Motor neuron (in vitro differentiated cells): ENCODE measurements around the gene INO80. TPM values are rescaled to one million over a fixed set of nuclear protein-coding genes. Genes with fewer than 3 reads are reported as not detected.

Experiments used
- ATAC-seq, 8 experiments: fragments of 200-7000 bp; cut with Tn5 transposase; replicated peaks in 6 of 8; 2 replicates each; pipeline ENCODE4 v1.8.0; 2021; ENCODE audit warnings: mild to moderate bottlenecking in 8 of 8, moderate library complexity in 8 of 8
- H3K27ac ChIP-seq, 2 donors: fragments of 250-450 bp; sonication (Bioruptor Pico); 2 replicates each; pipeline ENCODE4 v1.9.0; 2021; ENCODE audit warnings: antibody characterized with exemption in 2 of 2, mild to moderate bottlenecking in 2 of 2, moderate library complexity in 1 of 2
- H3K4me1 ChIP-seq, 2 donors: fragments of 250-450 bp; sonication (Bioruptor Pico); replicated peaks in 1 of 2; 2 replicates each; pipeline ENCODE4 v1.6.1; 2021; ENCODE audit warnings: antibody characterized with exemption in 2 of 2, mild to moderate bottlenecking in 2 of 2, moderate library complexity in 1 of 2
- H3K4me3 ChIP-seq, 5 donors: fragments of 250-450 bp; sonication (Bioruptor Pico); 2 replicates each; pipeline ENCODE4 v1.9.0; 2021; ENCODE audit warnings: antibody characterized with exemption in 5 of 5, mild to moderate bottlenecking in 5 of 5, moderate library complexity in 4 of 5
- WGBS, 10 experiments: fragments of 450-650 bp; shearing (Covaris generic); methylation state at CpG; one replicate each; pipeline ENCODE4 v1.0.0; 2022; 5-methylcytosine and 5-hydroxymethylcytosine counted together
- in situ Hi-C, 9 experiments: fragments of 400-800 bp; cut with MboI; loops; one replicate each; pipeline ENCODE4 v1.15.0; 2021; ENCODE audit warnings: low sequenced_read_pairs in 9 of 9, low pct_unique_long_range_greater_than_20kb in 2 of 9; ENCODE audit not compliant: unreplicated experiment in 9 of 9
- total RNA-seq, 8 experiments: library from RNA; unstranded; fragments of 300-600 nt; gene quantifications; 2 replicates each; pipeline versions ENCODE4 v1.2.3 to v1.2.4, GENCODE V29; 2022

INO80 gene
- total RNA-seq, 8 experiments from 2014 or later = 8.0 to 25.8 (median 11.9) TPM

DNA sequence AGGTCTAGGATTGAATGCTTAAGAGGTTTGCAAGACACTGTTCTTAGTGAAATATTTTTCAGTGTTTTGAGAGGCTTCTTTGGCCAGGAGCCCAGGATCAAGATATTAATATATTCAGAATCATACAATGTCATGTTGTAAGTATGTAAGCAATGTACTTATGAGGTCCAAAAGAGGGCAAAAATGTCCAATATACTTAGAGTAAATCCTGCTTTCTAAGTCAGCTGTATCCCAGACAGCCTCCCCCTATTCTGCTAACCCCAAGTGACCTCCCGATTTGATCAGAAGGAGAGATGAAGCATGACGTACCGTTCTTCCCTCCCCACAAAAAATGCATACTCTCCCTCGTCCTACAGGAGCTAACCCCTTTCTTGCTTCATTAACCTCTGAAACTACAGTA, 91.9 kb downstream of the INO80 start:
- no peak for ATAC-seq

DNA sequence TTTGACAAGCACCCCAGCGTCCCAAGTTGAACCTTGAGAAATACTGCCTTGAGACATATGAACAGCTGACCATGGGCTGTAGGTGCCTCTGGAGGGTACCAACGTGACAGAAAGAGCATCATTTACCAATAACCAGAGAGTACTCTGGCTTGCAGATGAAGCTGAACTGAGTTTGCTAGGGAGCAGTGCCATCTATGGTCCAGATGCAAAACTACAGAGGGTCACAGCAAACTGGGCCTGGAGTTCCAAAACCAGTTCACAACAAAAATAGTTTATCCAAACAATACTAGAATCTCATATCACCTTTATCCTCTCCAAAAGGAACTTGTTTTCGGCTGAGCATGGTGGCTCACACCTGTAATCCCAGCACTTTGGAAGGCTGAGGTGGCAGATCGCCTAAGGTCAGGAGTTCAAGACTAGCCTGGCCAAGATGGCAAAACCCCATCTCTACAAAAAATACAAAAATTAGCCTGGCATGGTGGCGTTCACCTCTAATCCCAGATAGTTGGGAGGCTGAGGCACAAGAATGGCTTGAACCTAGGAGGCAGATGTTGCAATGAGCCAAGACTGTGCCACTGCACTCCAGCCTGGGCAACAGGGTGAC, 93.5 kb downstream of the INO80 start:
- ATAC-seq = peak; percentile 48 to 86 (median 72)
- 11 to 100% (median 50%) methylated on average over 1 to 4 of the region's 5 CpGs for WGBS, 10 experiments
- no peaks in the 10 kb centered on the region for H3K4me1 ChIP-seq

More for the DNA sequence above, 91.9 kb downstream of the INO80 start:
- Histone ChIP-seq H3K27ac (no peak overlapping the region), H3K4me3 (no peak overlapping the region), H3K4me1 (no peaks in the 10 kb centered on the region)
- 0 to 83% (median 74%) methylated on average over 1 to 4 of the region's 4 CpGs; no CpG with 5 or more reads in 4 of the 10 experiments for WGBS, 10 experiments
- in situ Hi-C loops = loop anchor here in 3 of 9 experiments (10.0 to 25.0 kb wide), 2 partner anchors 112 to 119 kb away; no protein-coding TSS in a partner anchor

GRCh38 chr15:41020829-41021228, 95.3 kb downstream of the INO80 start:
- Histone ChIP-seq H3K4me3 (no peak overlapping the region), H3K27ac (no peak overlapping the region), H3K4me1 (no peaks in the 10 kb centered on the region)
- ATAC-seq = no peak
- 86 to 100% (median 95%) methylated on average over 2 to 6 of the region's 6 CpGs; no CpG with 5 or more reads in 3 of the 10 experiments for WGBS, 10 experiments
- in situ Hi-C loops = loop anchor here in 3 of 9 experiments (10.0 to 25.0 kb wide), 2 partner anchors 109 to 116 kb away; no protein-coding TSS in a partner anchor

More for the DNA sequence above, 93.5 kb downstream of the INO80 start:
- in situ Hi-C loops = loop anchor here in 3 of 9 experiments (10.0 to 25.0 kb wide), 2 partner anchors 110 to 118 kb away; no protein-coding TSS in a partner anchor
- Histone ChIP-seq H3K27ac (no peak overlapping the region), H3K4me3 (no peak overlapping the region)

GRCh38 chr15:41020311-41020710, 95.8 kb downstream of the INO80 start:
- in situ Hi-C loops = loop anchor here in 3 of 9 experiments (10.0 to 25.0 kb wide), 2 partner anchors 108 to 116 kb away; no protein-coding TSS in a partner anchor
- Histone ChIP-seq H3K4me1 (no peaks in the 10 kb centered on the region), H3K27ac (no peak overlapping the region), H3K4me3 (no peak overlapping the region)
- ATAC-seq = no peak
- 60 to 94% (median 83%) methylated on average over 1 to 4 of the region's 4 CpGs; no CpG with 5 or more reads in 2 of the 10 experiments for WGBS, 10 experiments

DNA sequence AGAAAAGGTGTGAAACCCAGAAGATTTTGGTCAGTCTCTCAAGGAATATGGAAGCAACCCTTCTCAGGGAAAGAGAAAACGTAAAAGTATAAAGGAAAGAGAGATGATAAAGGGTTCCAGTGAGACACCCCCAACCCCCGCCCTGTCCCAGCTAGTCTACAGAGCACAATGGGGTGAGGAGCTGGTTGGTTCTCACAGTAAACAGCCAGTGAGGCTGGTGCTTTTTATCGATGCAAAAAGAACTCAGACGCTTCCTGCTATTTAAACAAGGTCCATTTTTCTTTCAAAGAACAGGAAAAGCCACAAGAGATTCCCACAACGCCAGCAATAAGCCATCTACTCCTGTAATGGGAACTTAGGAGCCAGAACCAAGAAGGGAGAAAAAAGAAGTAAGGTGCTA, 96.9 kb downstream of the INO80 start:
- 50 to 80% (median 62%) methylated on average over 1 to 5 of the region's 5 CpGs; no CpG with 5 or more reads in 1 of the 10 experiments for WGBS, 10 experiments
- Histone ChIP-seq H3K27ac (no peak overlapping the region), H3K4me3 (no peak overlapping the region), H3K4me1 (no peaks in the 10 kb centered on the region)
- ATAC-seq = no peak
- in situ Hi-C loops = loop anchor here in 1 of 9 experiments (25.0 kb wide), 1 partner anchor 107 kb away; no protein-coding TSS in a partner anchor

GRCh38 chr15:41018534-41018933, 97.5 kb downstream of the INO80 start:
- ATAC-seq = peak in 2 of 8 experiments; percentile 19 to 34
- WGBS, 10 experiments = 80 to 100% (median 83%) methylated on average over 1 of the region's 1 CpG; no CpG with 5 or more reads in 4 of the 10 experiments
- in situ Hi-C loops = loop anchor here in 1 of 9 experiments (25.0 kb wide), 1 partner anchor 106 kb away; no protein-coding TSS in a partner anchor

GRCh38 chr15:41017066-41017735, 98.9 kb downstream of the INO80 start:
- in situ Hi-C loops = loop anchor here in 1 of 9 experiments (25.0 kb wide), 1 partner anchor 105 kb away; no protein-coding TSS in a partner anchor
- WGBS, 10 experiments = 0 to 100% (median 67%) methylated on average over 1 to 2 of the region's 2 CpGs; no CpG with 5 or more reads in 3 of the 10 experiments
- ATAC-seq = no peak
- Histone ChIP-seq H3K4me1 (no peaks in the 10 kb centered on the region), H3K4me3 (no peak overlapping the region), H3K27ac (no peak overlapping the region)

More at GRCh38 chr15:41018534-41018933, 97.5 kb downstream of the INO80 start:
- Histone ChIP-seq H3K4me1 (no peaks in the 10 kb centered on the region), H3K27ac (no peak overlapping the region), H3K4me3 (no peak overlapping the region)

DNA sequence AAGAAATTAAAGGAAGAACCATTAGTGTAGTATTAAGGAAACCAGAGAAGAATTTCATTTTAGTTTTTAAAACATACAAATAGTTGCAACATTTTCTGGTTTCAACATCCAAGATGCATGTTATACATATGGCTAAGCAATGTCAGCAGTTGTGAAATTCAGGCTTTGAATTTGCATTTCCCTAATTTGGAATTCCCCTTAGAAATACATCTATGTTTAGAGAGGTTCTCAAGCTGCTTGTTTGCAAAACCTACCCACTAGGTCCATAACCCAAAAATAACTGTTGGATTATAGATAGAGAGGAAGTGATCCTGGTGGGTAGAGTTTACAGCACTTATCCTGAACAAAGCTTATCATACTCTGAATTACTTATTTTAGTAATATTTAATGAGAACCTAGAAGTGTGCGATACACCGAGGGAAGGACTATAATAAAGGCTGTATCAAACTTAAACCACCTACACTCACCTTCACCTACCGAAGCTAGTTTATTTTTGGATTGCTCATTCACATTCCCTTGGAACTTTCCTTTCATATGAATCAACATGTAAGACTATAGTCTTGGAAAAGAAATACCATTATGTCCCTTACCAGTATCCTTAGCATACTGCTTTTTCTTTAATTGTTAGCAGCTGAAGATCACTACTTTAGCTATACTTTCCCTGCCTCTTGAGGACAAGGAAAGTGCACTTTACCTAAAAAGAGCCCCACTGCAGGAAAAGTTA, 102.2 kb downstream of the INO80 start:
- H3K27ac ChIP-seq = no peak overlapping the region
- WGBS, 10 experiments = 67 to 100% (median 90%) methylated on average over 1 to 3 of the region's 3 CpGs; no CpG with 5 or more reads in 3 of the 10 experiments
- peak in 3 of 8 experiments; percentile 75 to 91 (median 86) for ATAC-seq
- H3K4me1 ChIP-seq = no peaks in the 10 kb centered on the region
- no peak overlapping the region for H3K4me3 ChIP-seq
- in situ Hi-C loops = loop anchor here in 1 of 9 experiments (25.0 kb wide), 1 partner anchor 102 kb away; no protein-coding TSS in a partner anchor

DNA sequence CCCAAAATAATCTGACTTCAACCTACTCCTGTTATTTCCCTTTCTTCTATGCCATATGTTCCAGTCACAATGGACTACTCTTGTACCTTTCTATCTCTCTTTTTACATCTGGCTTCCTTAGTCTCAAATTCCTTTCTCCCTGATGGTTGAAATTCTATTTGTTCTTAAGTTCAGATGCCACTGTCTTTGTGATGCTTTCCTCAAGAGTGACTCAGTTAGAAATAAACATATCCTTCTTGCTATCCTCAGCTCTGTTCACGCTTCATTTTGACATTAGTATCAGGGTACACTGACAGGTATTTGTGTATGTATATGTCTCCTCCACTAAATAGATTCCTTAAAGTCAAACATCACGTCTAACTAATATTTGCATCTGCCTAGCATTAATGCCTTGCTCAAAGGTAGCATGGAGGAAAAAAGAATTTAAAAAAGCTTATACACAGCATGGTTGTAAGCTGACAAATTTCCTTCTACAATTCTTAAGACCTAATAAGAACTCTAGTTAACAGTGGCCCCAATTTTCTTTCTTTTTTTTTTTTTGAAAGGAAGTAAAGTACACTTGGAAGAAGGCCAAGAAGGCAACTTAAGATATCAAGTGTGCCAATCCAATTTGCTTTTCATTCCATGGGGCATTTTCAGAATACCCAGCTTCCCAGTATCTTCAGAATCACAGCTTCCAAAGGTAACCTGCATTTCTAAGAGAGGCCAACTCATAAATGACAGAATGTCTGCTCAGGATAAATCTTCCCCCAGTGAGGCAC, 104.8 kb downstream of the INO80 start:
- no peaks in the 10 kb centered on the region for H3K4me1 ChIP-seq
- no peak overlapping the region for H3K27ac ChIP-seq
- H3K4me3 ChIP-seq = no peak overlapping the region
- in situ Hi-C loops = loop anchor here in 1 of 9 experiments (25.0 kb wide), 1 partner anchor 99 kb away; no protein-coding TSS in a partner anchor
- ATAC-seq = no peak
- 76 to 100% (median 100%) methylated on average over 1 to 2 of the region's 2 CpGs; no CpG with 5 or more reads in 1 of the 10 experiments for WGBS, 10 experiments

- H3K4me3 ChIP-seq = no peak overlapping the region
- no peaks in the 10 kb centered on the region for H3K4me1 ChIP-seq
- no peak for ATAC-seq
- in situ Hi-C loops = loop anchor here in 1 of 9 experiments (25.0 kb wide), 1 partner anchor 98 kb away; no protein-coding TSS in a partner anchor
- H3K27ac ChIP-seq = no peak overlapping the region
Observed at GRCh38 chr15:41010345-41010744, 105.7 kb downstream of the INO80 start.

- 73 to 100% (median 94%) methylated on average over 1 to 2 of the region's 2 CpGs for WGBS, 10 experiments
Observed at GRCh38 chr15:41006479-41006878, 109.6 kb downstream of the INO80 start.

DNA sequence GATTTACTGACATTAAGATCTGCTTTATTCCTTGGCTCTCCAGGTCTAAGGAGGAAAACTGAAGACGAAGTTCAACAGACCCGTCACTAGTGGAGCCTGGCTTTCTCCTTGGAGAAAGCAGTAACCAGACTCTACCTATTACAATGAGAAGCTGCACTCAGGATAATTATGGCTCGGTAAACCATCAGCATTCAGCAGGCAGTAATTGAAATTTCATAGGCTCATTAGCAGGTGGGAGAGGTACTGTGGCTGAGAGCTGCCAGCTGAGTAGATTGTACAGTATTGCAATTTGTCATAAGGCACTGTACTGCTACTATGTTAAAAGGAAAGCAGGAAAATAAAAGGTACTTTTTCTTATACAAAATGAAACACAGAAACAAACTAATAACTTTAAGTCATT, 111.6 kb downstream of the INO80 start:
- Histone ChIP-seq H3K27ac (no peak overlapping the region), H3K4me1 (no peaks in the 10 kb centered on the region), H3K4me3 (no peak overlapping the region)
- in situ Hi-C loops = loop anchor here in 1 of 9 experiments (25.0 kb wide), 1 partner anchor 92 kb away; no protein-coding TSS in a partner anchor
- no peak for ATAC-seq
- 71 to 100% (median 93%) methylated on average over 1 to 3 of the region's 3 CpGs; no CpG with 5 or more reads in 4 of the 10 experiments for WGBS, 10 experiments

More at GRCh38 chr15:41006479-41006878, 109.6 kb downstream of the INO80 start:
- Histone ChIP-seq H3K27ac (no peak overlapping the region), H3K4me3 (no peak overlapping the region), H3K4me1 (no peaks in the 10 kb centered on the region)
- in situ Hi-C loops = loop anchor here in 1 of 9 experiments (25.0 kb wide), 1 partner anchor 94 kb away; no protein-coding TSS in a partner anchor
- no peak for ATAC-seq
